Right hindlimb (tissue), 1 donor: ENCODE measurements around the gene NLRC5.
A peak's percentile ranks its signal among the peaks of the same experiment; 100 is the strongest.

ENCODE experiments used
- DNase-seq: peaks from one replicate; pipeline ENCODE4 v3.0.0-alpha.2; 2018

The NLRC5 gene

GRCh38 chr16:57025941-57026777 is 36.8 kb downstream of the NLRC5 start:
- no peak for DNase-seq

- DNase-seq: no peak
These were observed 37.4 kb downstream of the NLRC5 start for GRCh38 chr16:57026778-57027062.

GRCh38 chr16:57027067-57027466 is 37.7 kb downstream of the NLRC5 start:
- no peak for DNase-seq

GRCh38 chr16:57028086-57028485 is 38.7 kb downstream of the NLRC5 start:
- DNase-seq: no peak

GRCh38 chr16:57029161-57030160 is 40.1 kb downstream of the NLRC5 start:
- DNase-seq: no peak

- no peak for DNase-seq
These were observed 41.1 kb downstream of the NLRC5 start for GRCh38 chr16:57030346-57030902.

- no peak for DNase-seq
These were observed 41.8 kb downstream of the NLRC5 start for GRCh38 chr16:57031156-57031555.

GRCh38 chr16:57032346-57032745 is 43.0 kb downstream of the NLRC5 start:
- DNase-seq: no peak

GRCh38 chr16:57032931-57033330 is 43.6 kb downstream of the NLRC5 start:
- no peak for DNase-seq

- no peak for DNase-seq
These were observed 47.0 kb downstream of the NLRC5 start for GRCh38 chr16:57036315-57036714.

- DNase-seq: no peak
These were observed 47.6 kb downstream of the NLRC5 start for GRCh38 chr16:57036945-57037344.

- no peak for DNase-seq
These were observed 48.8 kb downstream of the NLRC5 start for GRCh38 chr16:57038166-57038565.

- DNase-seq: no peak
These were observed 49.9 kb downstream of the NLRC5 start for GRCh38 chr16:57039148-57039812.

- DNase-seq: no peak
These were observed 52.1 kb downstream of the NLRC5 start for GRCh38 chr16:57041182-57042156.

GRCh38 chr16:57042157-57043111 is 53.1 kb downstream of the NLRC5 start:
- no peak for DNase-seq

- no peak for DNase-seq
These were observed 53.9 kb downstream of the NLRC5 start for GRCh38 chr16:57043248-57043647.

GRCh38 chr16:57044931-57045693 is 55.8 kb downstream of the NLRC5 start:
- DNase-seq: no peak

GRCh38 chr16:57045694-57046381 is 56.5 kb downstream of the NLRC5 start:
- DNase-seq: peak; percentile 81

GRCh38 chr16:57048095-57048494 is 58.7 kb downstream of the NLRC5 start:
- DNase-seq: no peak
